ENCODE measurements around the gene PIMREG.

PIMREG gene

GRCh38 chr17:6462692-6463091, 18.4 kb downstream of the PIMREG start:
- FAIRE-seq = no peak

- no peak for FAIRE-seq
Measured at GRCh38 chr17:6463616-6464445, 19.6 kb downstream of the PIMREG start.

- no peak for FAIRE-seq
Measured at GRCh38 chr17:6464446-6465041, 20.3 kb downstream of the PIMREG start.

- no peak for FAIRE-seq
Measured at GRCh38 chr17:6465206-6466003, 21.1 kb downstream of the PIMREG start.

GRCh38 chr17:6467567-6467966, 23.3 kb downstream of the PIMREG start:
- FAIRE-seq = no peak

- no peak for FAIRE-seq
Measured at GRCh38 chr17:6468051-6468790, 24.0 kb downstream of the PIMREG start.

GRCh38 chr17:6470146-6470718, 26.0 kb downstream of the PIMREG start:
- no peak for FAIRE-seq

- no peak for FAIRE-seq
Measured at GRCh38 chr17:6470751-6471521, 26.7 kb downstream of the PIMREG start.

- no peak for FAIRE-seq
Measured at GRCh38 chr17:6471531-6472465, 27.5 kb downstream of the PIMREG start.

- FAIRE-seq = no peak
Measured at GRCh38 chr17:6472517-6472916, 28.3 kb downstream of the PIMREG start.

GRCh38 chr17:6473128-6473767, 29.0 kb downstream of the PIMREG start:
- FAIRE-seq = no peak

- FAIRE-seq = no peak
Measured at GRCh38 chr17:6474376-6474775, 30.1 kb downstream of the PIMREG start.

- FAIRE-seq = no peak
Measured at GRCh38 chr17:6474906-6475305, 30.7 kb downstream of the PIMREG start.

GRCh38 chr17:6475411-6475810, 31.2 kb downstream of the PIMREG start:
- no peak for FAIRE-seq

- no peak for FAIRE-seq
Measured at GRCh38 chr17:6476076-6476809, 32.0 kb downstream of the PIMREG start.

GRCh38 chr17:6476810-6477179, 32.5 kb downstream of the PIMREG start:
- no peak for FAIRE-seq

GRCh38 chr17:6477831-6478383, 33.7 kb downstream of the PIMREG start:
- no peak for FAIRE-seq

GRCh38 chr17:6478486-6478885, 34.2 kb downstream of the PIMREG start:
- no peak for FAIRE-seq
